OCI-LY1 (cell line): ENCODE results near the gene INPP5J.

ENCODE experiments used
- EZH2 ChIP-seq: fragments of 200-600 bp; sonication (generic), shearing (Covaris generic); IDR thresholded peaks from 2 replicates; pipeline ENCODE4 v1.8.0; 2017; ENCODE audit warnings: borderline replicate concordance, mixed run types, mild to moderate bottlenecking, antibody characterized with exemption, low read length, moderate library complexity, mixed read lengths
- TF ChIP-seq, protein P1 (sequence below): fragments of 200-600 bp; sonication (generic), shearing (Covaris generic); IDR thresholded peaks from 2 replicates; pipeline ENCODE4 v1.5.1; 2017; ENCODE audit warnings: mild to moderate bottlenecking, antibody characterized with exemption, low read length, moderate library complexity, mixed read lengths

DNA sequence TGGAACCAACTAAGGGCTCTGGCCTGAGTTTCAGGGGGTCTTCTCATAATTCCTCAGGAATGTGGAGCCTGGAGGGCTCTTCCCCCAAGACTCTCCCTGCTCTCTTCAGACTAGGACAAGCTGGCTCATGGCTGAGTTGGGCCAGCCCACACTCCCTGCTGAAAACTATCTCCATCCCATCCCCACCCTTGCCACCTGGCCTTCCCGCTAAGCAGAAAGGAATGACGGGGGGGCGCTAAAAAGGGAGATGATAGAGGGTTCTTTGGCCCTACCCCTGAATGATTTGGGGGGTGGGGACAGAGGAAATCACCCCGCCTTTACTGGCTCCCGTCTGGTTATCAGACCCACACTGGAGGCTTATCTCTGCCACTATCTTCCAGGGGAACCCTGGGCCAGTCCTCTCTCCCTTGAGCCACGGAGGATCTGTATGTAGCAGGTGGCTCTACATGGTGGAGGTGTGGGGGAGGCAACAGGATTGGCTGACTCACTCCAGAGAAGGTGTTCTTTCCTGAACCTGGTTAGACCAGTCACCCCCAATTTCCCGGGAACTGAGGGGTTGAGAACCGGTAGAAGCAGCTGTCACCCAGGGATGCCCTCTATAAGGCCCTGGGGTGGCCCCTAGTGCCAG lies 35.9 kb upstream of the INPP5J start:
- TF ChIP-seq, protein P1, sequence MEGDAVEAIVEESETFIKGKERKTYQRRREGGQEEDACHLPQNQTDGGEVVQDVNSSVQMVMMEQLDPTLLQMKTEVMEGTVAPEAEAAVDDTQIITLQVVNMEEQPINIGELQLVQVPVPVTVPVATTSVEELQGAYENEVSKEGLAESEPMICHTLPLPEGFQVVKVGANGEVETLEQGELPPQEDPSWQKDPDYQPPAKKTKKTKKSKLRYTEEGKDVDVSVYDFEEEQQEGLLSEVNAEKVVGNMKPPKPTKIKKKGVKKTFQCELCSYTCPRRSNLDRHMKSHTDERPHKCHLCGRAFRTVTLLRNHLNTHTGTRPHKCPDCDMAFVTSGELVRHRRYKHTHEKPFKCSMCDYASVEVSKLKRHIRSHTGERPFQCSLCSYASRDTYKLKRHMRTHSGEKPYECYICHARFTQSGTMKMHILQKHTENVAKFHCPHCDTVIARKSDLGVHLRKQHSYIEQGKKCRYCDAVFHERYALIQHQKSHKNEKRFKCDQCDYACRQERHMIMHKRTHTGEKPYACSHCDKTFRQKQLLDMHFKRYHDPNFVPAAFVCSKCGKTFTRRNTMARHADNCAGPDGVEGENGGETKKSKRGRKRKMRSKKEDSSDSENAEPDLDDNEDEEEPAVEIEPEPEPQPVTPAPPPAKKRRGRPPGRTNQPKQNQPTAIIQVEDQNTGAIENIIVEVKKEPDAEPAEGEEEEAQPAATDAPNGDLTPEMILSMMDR, result no peak
- TF ChIP-seq EZH2, result no peak
